H1 (cell line): ENCODE results near the gene HMGB4. TPM values are rescaled to one million over a fixed set of nuclear protein-coding genes. Genes with fewer than 3 reads are reported as not detected.

Experiments used
- CTCF ChIP-seq, 3 experiments: IDR thresholded peaks; 1 replicate in 2 of 3; 2 replicates in 1 of 3; pipeline versions ENCODE4 v1.5.1 to v1.6.1; 2011; ENCODE audit warnings: low read length in 3 of 3, mild to moderate bottlenecking in 3 of 3, inconsistent platforms in 2 of 3, low read depth in 1 of 3, moderate library complexity in 1 of 3; ENCODE audit not compliant: insufficient read depth in 1 of 3; ENCODE audit errors: control extremely low read depth in 1 of 3
- RFX5 ChIP-seq: IDR thresholded peaks from 2 replicates; pipeline ENCODE4 v1.6.1; 2011; ENCODE audit warnings: low read depth, low read length, improper control_type of control experiment, borderline replicate concordance
- SP1 ChIP-seq: IDR thresholded peaks from 2 replicates; pipeline ENCODE4 v1.6.1; 2011; ENCODE audit warnings: low read depth, low read length
- USF2 ChIP-seq: IDR thresholded peaks from 2 replicates; pipeline ENCODE4 v1.6.1; 2011; ENCODE audit warnings: low read length, improper control_type of control experiment
- polyA plus RNA-seq, 7 experiments: library from polyadenylated mRNA; depleted of rRNA in 3 of 7; stranded (reverse) in 5 of 7; unstranded in 2 of 7; fragments of >200 nt in 5 of 7; fragments of 200-250 nt in 2 of 7; gene quantifications; 1 replicate in 5 of 7; 2 replicates in 1 of 7; 4 replicates in 1 of 7; pipeline versions ENCODE4 v1.2.1 to v1.2.3, GENCODE V29; 2011 to 2013; ENCODE audit warnings: missing spikeins in 2 of 7, mixed read lengths in 2 of 7
- total RNA-seq: library from RNA; stranded (reverse); fragmentation: NEBNext Ultra II Directional; extraction: Animal tissue kit (Norgen Biotek cat#: 25700); gene quantifications from 2 replicates; pipeline ENCODE4 v1.2.1, GENCODE V29; 2021

Gene HMGB4
- total and polyA plus RNA-seq, 2 of the 8 experiments (the other 6 are each of a cell fraction or from before 2014, with no cell fraction given), result not detected

GRCh38 chr1:33895976-33896375 lies 32.1 kb downstream of the HMGB4 start (continued):
- TF ChIP-seq CTCF (IDR thresholded peaks at IDR 0.05; ENCODE audit: control extremely low read depth in 1 of 3, insufficient read depth in 1 of 3, low read depth in 1 of 3, low read length in 3 of 3), result no peak
- TF ChIP-seq RFX5, result no peak
- TF ChIP-seq SP1, result no peak
- TF ChIP-seq USF2, result no peak
